Prostate gland (tissue), 2 donors: ENCODE results near the gene RAB3IL1.

Source experiments
- CTCF ChIP-seq, 4 experiments: fragments of 200-600 bp in 2 of 4; fragments of 450-650 bp in 2 of 4; sonication (generic) in 2 of 4; IDR thresholded peaks; 1 replicate in 3 of 4; 2 replicates in 1 of 4; pipeline ENCODE4 v1.5.1; 2016 to 2019; ENCODE audit warnings: antibody characterized with exemption in 4 of 4, mild to moderate bottlenecking in 2 of 4, moderate library complexity in 2 of 4
- POLR2A ChIP-seq: fragments of 450-650 bp; IDR thresholded peaks from one replicate; pipeline ENCODE4 v1.6.1; 2016; ENCODE audit warnings: antibody characterized with exemption, mild to moderate bottlenecking
- POLR2AphosphoS5 ChIP-seq: sonication (generic); formaldehyde crosslinking; IDR thresholded peaks from one replicate; pipeline ENCODE4 v1.6.1; 2017; ENCODE audit warnings: antibody characterized with exemption

DNA sequence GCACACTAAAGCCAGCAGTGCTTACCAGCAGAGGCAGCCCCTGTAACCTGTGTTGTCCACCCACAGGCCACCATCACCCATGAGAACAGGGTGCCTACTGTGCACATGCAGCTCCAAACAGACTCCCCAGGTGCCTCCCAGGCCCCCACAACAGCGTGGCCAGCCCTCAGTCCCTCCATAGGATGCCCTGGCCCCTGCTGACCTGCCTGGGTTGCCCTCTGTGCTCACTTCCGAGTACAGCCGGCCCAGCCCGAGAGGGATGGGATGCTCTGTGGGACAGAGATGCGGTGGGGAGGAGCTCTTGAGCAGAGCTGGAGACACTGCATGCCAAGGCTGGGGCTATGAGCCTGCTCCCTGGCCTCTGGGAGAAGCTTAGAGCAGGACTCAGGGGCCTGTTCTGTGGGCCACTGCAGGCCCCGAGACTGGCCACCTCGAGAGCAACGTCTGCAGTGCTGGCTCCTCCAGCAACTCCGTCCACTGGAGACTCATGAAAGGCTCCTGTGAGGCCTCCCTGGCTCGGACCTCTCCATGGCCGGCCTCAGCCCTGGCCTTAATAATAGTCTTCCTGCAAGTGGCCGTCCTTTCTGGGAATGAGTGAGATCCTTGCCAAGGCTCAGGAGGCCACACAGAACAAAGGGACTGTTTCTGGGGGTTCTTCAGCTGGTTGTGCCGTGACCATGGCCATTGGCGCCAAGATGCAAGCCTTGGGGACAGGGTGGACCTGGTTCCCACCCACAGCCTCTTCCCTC lies 62.2 kb downstream of the RAB3IL1 start:
- TF ChIP-seq CTCF (IDR thresholded peaks at IDR 0.05) (no peak), POLR2A (no peak), POLR2AphosphoS5 (no peak)
